CD4-positive, alpha-beta T cell treated with Interleukin-6 for 4 hours (primary cell): ENCODE data around the gene NOTO.
"Not testable (repeated sequence)": the region's sequence is repeated elsewhere in the genome, so short reads cannot be mapped to it uniquely, and the experiment has no call there.

Experiments used
- DNase-seq: peaks from one replicate; pipeline ENCODE4 v3.0.0-alpha.2; 2020; ENCODE audit warnings: mixed read lengths

Gene NOTO

GRCh38 chr2:73202156-73203054 lies at the start of gene NOTO:
NOTO (plus strand) TSS chr2:73202574; CDS start chr2:73202667, 93 bp downstream.
- DNase-seq: peak; percentile 6

GRCh38 chr2:73156539-73157124 lies 45.7 kb upstream of the NOTO start:
- DNase-seq: peak; percentile 58

- DNase-seq: no peak
These were observed 39.5 kb upstream of the NOTO start for GRCh38 chr2:73162856-73163391.

- peak; percentile 77 for DNase-seq
These were observed 38.6 kb upstream of the NOTO start for GRCh38 chr2:73163483-73164367.

GRCh38 chr2:73165978-73166377 lies 36.4 kb upstream of the NOTO start:
- DNase-seq: not testable (repeated sequence)

GRCh38 chr2:73166813-73167212 lies 35.6 kb upstream of the NOTO start:
- not testable (repeated sequence) for DNase-seq

GRCh38 chr2:73168348-73168747 lies 34.0 kb upstream of the NOTO start:
- DNase-seq: not testable (repeated sequence)

GRCh38 chr2:73170341-73170740 lies 32.0 kb upstream of the NOTO start:
- DNase-seq: not testable (repeated sequence)

GRCh38 chr2:73172963-73173362 lies 29.4 kb upstream of the NOTO start:
- DNase-seq: no peak

GRCh38 chr2:73173781-73174180 lies 28.6 kb upstream of the NOTO start:
- DNase-seq: no peak

- DNase-seq: no peak
These were observed 28.1 kb upstream of the NOTO start for GRCh38 chr2:73174244-73174643.

- DNase-seq: peak; percentile 3
These were observed 27.3 kb upstream of the NOTO start for GRCh38 chr2:73174941-73175662.

- DNase-seq: peak; percentile 83
These were observed 26.6 kb upstream of the NOTO start for GRCh38 chr2:73175663-73176204.

- DNase-seq: peak; percentile 21
These were observed 26.0 kb upstream of the NOTO start for GRCh38 chr2:73176205-73176880.

GRCh38 chr2:73176881-73177644 lies 25.3 kb upstream of the NOTO start:
- DNase-seq: peak; percentile 93

- DNase-seq: no peak
These were observed 24.6 kb upstream of the NOTO start for GRCh38 chr2:73177645-73178255.

GRCh38 chr2:73185965-73186364 lies 16.4 kb upstream of the NOTO start:
- no peak for DNase-seq

GRCh38 chr2:73187549-73187948 lies 14.8 kb upstream of the NOTO start:
- no peak for DNase-seq

GRCh38 chr2:73197579-73197978 lies 4.8 kb upstream of the NOTO start:
- no peak for DNase-seq

GRCh38 chr2:73200281-73200680 lies 2.1 kb upstream of the NOTO start:
- not testable (repeated sequence) for DNase-seq
